ENCODE measurements around the gene ALDH4A1. TPM values are rescaled to one million over a fixed set of nuclear protein-coding genes. Genes with fewer than 3 reads are reported as not detected.

The ALDH4A1 gene
- total RNA-seq, 1 donor, result 9.5 TPM

GRCh38 chr1:18921516-18922251 is 19.3 kb upstream of the ALDH4A1 start:
- TF ChIP-seq CTCF (IDR thresholded peaks at IDR 0.05; ENCODE audit: insufficient read depth, low read length), result peak; percentile 22
- peak; percentile 46 for DNase-seq (ENCODE audit: low read depth)
- H3K4me3 ChIP-seq (ENCODE audit: low read depth, low read length), result no peak overlapping the region

- H3K4me3 ChIP-seq (ENCODE audit: low read depth, low read length), result no peak overlapping the region
- DNase-seq (ENCODE audit: low read depth), result no peak
- no peak for TF ChIP-seq CTCF (IDR thresholded peaks at IDR 0.05; ENCODE audit: insufficient read depth, low read length)
Observed at GRCh38 chr1:18920931-18921330, 18.6 kb upstream of the ALDH4A1 start.

- no peak for TF ChIP-seq CTCF (IDR thresholded peaks at IDR 0.05; ENCODE audit: insufficient read depth, low read length)
- DNase-seq (ENCODE audit: low read depth), result no peak
- H3K4me3 ChIP-seq (ENCODE audit: low read depth, low read length), result no peak overlapping the region
Observed at GRCh38 chr1:18919956-18920355, 17.6 kb upstream of the ALDH4A1 start.

GRCh38 chr1:18919197-18919905 is 17.0 kb upstream of the ALDH4A1 start:
- no peak for TF ChIP-seq CTCF (IDR thresholded peaks at IDR 0.05; ENCODE audit: insufficient read depth, low read length)
- no peak for DNase-seq (ENCODE audit: low read depth)
- H3K4me3 ChIP-seq (ENCODE audit: low read depth, low read length), result no peak overlapping the region

GRCh38 chr1:18918417-18918816 is 16.1 kb upstream of the ALDH4A1 start:
- no peak overlapping the region for H3K4me3 ChIP-seq (ENCODE audit: low read depth, low read length)
- no peak for DNase-seq (ENCODE audit: low read depth)
- TF ChIP-seq CTCF (IDR thresholded peaks at IDR 0.05; ENCODE audit: insufficient read depth, low read length), result no peak

DNA sequence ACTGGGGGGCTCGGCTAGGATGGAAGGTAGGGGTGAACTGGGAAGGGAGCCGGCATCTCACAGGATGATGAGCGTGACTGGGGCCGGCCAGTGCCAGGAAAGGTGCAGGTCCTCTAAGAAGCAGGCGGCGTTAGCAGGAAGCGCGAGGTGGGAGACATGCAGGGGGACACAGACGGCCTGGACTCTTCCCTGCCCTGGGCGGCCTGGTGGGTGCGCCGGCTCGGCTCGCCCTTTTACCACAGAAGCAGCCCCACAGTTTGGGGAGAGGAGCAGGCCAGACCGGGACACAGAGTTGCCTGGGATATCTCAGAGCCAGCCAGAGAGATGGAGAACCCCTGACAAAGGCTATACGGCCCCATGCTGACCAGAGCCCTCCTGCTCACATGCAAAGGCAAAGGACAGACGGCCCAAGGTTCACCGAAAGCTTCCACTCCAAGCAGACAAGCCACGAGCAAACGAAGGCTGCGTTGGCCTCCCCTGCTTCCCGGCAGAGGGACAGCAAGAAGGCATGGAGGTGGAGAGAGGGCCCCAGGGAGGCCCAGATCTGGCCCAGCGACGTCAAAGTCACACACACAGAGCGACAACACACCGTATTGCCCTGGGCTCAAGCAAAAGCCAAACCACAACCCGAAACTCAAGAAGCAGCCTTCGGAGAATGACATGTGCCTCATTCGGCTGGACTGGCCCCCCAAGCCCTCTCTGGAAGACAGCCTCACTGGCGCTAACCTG is 14.9 kb upstream of the ALDH4A1 start:
- H3K4me3 ChIP-seq (ENCODE audit: low read depth, low read length), result no peak overlapping the region
- no peak for TF ChIP-seq CTCF (IDR thresholded peaks at IDR 0.05; ENCODE audit: insufficient read depth, low read length)
- no peak for DNase-seq (ENCODE audit: low read depth)

All from fibroblast of the aortic adventitia (primary cell).